Measurements from ENCODE around the gene CD320.
"Not testable (repeated sequence)": the region's sequence is repeated elsewhere in the genome, so short reads cannot be mapped to it uniquely, and the experiment has no call there.

The CD320 gene

DNA sequence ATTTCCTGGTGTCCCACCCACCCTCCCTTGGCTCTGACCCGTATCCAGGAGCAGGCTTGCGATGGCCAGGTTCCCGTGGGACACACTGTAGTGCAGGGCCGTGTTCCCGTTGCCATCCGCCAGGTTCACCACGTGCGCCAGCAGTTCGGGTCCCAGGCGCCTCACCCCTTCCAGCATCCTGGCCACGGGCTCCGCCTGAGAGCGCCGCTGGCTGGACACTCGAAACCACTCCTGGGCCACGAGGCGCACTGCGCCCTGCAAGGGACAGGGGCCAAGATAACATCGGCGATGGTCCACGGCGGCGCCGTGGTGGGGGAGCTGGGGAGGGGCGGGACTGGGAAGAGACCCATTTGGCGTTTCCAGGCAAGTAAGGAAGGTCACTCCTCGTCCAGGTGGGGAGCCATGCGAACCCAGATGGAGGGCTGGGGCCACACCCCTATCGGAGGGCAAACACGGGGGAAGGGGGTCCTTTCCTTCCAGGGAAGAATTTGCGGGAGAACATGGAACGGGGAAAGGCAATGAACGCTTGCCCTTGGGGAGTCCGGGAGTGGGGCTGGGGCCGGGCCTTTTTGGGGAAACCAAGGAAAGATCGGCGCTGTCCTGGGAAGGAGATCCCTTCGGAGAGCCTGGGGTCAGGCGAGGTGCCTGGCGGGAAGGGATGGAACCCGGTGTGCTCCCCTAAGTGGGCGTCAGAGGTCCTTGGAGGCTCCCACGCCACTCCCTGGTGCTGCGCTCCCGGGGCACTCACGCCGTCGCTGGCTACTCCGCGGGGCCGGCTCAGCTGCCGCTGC, 25.0 kb upstream of the CD320 start:
- no peak for FAIRE-seq

DNA sequence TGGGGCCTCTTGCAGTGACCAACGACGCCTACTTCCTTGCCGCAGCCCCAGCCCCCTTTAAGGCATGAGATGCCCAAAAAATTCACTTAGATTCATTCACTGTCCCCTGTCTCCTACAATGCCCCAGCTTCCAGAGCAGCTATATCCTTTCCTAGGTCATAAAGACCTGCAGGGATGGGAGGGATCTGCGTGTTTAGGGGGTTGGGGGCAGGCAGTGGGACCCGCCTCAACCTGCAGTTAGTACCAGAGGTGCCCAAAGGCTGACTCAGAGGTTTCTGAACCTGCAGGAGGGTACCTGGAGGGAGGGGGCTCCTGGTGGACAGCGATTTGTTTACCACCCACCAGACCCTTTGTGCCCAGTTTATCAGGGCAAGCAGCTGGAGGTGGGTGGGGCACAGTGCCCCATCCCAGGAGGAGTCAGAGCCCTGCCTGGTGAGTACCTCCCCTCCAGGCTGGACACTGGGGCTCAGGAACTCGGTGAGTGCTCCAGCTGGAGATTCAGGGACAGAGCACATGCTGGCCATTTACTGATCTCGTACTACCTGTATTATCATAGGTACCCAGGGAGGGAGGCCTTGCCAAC, 23.2 kb upstream of the CD320 start:
- FAIRE-seq: no peak

DNA sequence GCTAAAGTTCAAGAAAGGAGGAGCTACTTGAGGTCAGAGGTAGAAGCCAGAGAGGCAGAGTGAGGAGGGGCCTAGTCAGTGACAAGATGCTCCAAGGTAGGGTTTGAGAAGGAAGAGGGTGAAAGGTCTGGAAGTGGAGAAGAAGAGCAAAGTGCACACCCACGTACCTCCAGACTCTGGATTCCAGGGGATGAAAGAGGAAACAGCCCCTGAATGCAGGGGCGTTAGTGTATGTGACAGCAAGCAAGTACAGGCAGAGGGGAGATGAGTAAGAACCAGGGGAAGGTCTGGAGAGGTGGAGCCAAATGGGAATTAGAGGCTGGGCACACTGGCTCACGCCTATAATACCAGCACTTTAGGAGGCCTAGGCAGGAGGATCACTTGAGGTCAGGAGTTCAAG, 21.8 kb upstream of the CD320 start:
- FAIRE-seq: no peak

DNA sequence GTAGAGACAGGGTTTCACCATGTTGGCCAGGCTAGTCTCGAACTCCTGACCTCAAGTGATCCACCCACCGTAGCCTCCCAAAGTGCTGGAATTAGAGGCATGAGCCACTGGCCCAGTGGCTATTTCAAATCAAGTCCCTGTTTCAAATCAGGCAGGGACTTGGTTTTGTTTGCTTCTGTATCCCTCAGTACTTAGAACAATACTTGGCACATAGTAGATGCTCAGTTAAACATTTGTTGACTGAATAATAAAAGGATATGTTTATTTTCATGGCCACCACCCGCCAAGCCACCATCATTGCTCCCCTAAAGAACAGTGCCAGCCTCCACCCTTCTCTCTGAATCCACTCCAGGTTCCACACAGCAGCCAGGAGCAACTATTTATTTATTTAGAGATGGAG, 17.3 kb upstream of the CD320 start:
- no peak for FAIRE-seq

DNA sequence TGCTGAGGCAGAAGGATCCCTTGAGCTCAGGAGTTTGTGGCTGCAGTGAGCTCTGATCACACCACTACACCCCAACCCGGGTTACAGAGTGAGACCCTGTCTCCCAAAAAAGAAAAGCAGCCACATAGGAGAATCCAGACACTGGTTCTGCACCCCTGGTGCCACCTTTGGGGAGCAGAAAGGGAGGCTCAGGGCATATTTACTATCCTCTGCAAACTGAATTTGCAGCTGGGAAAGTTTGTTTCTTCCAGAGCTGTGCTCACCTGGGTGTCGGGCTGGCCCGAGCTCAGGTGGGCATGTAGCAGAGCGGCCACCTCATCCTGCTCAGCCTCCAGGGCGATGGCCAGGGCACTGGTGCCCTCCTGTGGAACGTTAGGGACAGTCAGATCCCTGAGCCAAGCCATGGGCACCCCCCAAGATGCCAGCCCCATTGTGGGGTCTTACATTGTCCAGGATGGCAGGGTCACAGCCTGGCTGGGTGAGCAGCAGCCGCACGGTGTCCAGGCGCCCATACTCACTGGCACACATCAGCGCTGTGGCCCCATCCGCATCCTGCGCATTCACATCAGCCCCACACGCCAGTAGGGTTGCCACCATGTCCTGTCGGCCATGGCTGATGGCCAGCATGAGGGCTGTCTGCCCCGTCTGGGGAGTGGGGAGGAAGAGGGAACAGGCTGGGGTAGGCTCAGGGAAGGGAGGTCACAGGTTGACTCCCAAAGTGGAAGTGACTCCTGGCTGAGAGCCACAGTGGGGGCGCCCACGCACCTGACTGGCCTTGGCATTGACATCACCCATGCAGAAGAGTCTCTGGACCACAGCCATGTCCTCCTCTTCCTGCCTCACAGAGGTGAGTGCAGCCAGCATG, 16.3 kb upstream of the CD320 start:
- FAIRE-seq: no peak

DNA sequence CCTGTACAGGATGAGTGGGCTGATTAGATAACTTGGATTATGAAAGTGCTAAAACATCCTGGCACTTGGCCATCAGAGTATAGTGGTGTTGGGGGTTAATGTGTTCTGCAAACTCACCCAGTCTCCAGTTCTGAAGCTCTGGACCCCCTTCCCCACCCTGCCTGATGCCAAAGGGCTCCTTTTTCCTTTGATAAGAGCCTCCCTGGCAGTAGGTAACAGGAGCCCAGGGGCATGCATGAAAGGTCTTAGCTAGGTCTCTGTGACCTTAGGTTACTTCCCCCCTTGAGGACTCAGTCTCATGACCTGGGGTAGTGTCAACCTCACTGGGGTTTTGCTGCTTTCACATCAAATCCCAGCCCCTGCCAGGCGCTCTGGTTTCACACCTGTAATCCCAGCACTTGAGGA, 15.6 kb upstream of the CD320 start:
- no peak for FAIRE-seq

DNA sequence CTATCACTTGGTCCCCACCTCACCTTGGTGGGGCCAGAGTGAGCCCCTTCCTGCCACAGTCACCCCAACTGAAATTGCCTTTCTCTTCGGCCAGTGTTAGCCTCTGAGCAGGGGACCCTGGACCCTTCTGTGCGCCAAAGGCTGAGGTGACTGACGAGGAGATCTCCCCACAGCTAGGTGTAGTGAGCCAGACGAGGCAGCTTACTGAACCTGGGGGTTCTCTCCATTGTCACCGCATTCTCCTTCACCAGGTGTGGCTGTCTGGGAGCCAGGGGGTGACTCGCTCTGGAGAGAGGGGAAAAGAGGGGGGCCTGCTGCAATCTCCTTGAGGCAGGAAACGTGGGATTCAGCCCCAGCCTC, 14.5 kb upstream of the CD320 start:
- FAIRE-seq: no peak

DNA sequence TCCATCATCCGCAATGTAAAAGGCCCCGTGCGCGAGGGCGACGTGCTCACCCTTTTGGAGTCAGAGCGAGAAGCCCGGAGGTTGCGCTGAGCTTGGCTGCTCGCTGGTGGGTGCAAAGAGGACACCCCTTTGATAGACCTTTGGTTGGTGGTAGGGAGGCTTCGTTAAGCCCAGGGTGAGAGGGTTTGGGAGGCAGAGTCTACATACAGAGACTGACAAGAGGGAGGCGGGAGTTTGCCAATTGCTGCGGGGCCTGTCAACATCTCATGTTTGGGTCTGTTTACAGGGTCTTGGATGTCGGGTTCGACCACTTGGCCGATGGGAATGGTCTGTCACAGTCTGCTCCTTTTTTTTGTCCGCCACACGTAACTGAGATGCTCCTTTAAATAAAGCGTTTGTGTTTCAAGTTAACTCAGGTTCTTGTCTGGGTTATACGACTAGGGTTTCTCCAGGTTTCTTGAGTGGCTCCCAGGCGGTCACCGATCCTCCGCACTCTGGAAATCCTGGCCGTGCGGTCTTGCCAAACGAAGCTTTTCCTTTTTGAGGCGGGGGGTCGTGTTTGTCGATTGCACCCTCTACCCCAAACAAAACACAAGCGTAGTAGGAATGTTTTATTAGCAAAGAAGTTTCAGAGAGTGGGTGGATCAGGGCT, 14.0 kb upstream of the CD320 start:
- no peak for FAIRE-seq

DNA sequence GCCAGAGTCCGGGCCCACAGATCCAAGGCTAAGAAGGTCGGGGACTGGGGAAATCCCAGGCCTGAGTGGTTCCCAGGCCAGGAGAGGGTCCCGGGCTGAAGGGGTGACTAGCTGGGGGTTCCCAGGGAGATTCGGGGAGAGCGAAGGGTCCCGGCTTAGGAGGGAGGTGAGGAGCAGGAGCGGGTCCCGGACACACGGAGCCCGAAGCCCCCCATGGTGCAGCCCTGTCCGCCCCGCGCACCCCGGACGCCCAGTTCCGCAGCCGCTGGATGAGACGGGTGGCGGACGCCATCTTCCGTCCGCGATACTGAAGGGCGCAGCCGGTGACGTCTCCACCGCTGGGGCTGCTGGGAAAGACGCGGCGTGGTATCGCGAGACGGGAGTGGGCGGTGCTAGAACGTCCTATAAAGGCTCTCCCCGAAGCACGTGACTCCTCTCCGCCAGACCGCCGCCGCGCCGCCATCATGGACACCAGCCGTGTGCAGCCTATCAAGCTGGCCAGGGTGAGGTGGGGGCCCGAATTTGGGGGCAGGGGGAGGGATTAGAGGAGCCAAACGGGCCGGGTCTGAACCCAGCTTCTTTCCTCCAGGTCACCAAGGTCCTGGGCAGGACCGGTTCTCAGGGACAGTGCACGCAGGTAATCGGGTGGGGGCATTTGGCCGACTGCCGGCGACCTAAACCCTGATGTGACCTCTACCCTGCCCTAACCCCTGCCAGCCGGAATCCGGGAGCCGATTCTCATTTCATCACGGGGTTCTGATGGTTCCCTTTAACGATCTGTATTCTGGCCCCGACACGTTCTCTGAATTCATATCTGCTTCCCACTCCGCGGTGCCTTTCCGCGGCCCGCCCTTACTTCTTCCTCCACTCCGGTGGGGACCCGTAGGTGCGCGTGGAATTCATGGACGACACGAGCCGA, 13.2 kb upstream of the CD320 start, which contains the start of the genes NDUFA7 and RPS28:
Gene NDUFA7, minus strand, starts transcription at position 309 of the 919 bp plus-strand sequence. Its CDS starts 17 bp downstream, at position 292.
Gene RPS28, plus strand, starts transcription at position 430 of the 919 bp plus-strand sequence. Its CDS starts 35 bp downstream, at position 465.
- FAIRE-seq: peak; percentile 34

DNA sequence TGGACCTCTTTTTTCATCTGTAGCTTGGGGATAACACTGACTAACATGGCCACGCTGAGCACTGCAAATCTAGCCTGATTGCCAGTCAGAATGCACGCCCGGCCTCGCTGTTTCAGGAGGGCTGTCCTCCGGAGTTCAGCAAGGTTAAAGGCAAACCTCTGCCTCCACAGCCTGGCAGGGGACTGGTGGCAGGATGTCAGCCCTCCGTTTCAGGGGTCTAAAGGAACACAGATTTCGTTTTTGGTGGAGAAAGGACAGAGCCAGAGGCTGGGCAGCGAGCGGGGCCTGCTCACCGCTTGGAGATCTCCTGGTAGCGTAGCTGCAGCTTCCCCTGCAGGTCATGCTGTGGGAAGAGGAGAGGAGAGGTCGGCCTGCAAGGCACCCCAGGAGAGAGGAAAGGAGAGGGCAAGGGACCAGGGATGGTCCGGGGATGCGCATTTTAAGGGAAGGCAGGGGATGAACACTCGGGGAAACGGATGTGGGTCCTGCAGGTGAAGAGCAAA, 12.5 kb upstream of the CD320 start:
- no peak for FAIRE-seq

DNA sequence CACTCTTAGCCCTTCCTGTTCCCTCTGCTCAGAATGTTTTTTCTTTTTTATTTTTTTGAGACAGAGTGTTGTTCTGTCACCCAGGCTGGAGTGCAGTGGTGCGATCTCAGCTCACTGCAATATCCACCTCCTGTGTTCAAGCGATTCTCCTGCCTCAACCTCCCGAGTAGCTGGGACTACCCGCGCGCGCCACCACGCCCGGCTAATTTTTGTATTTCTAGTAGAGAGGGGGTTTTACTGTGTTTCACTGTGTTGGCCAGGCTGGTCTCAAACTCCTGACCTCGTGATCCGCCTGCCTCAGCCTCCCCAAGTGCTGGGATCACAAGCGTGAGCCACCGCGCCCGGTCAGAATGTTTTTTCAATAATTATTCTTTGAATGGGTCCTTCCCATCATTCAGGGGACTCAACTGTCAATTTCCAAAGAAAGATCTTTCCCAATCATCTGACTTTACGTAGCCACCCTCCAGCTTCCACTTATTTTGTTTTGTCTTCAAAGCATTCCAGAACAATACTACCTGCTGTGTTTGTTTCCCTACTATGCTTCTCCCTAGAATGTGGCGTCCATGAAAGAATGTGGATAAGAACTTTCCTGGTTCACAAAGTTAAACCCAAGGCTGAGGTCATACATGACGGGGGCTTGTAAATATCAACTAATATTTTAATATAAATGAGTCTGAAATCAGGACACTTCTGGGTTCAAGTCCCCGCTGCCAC, 11.8 kb upstream of the CD320 start:
- FAIRE-seq: no peak

DNA sequence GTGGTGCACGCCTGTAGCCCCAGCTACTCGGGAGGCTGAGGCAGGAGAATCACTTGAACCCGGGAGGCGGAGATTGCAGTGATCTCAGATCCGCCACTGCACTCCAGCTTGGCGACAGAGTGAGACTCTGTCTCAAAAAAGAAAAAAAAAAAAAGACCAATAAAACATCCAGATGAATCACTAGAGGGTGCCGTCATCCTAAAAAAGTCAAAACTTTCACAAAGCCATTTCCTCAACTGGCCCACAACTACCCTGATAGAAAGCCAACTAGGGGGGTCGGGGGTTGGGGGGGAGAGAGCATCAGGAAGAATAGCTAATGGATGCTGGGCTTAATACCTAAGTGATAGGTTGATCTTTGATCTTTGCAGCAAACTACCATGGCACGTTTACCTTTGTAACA, 10.7 kb upstream of the CD320 start:
- not testable (repeated sequence) for FAIRE-seq

DNA sequence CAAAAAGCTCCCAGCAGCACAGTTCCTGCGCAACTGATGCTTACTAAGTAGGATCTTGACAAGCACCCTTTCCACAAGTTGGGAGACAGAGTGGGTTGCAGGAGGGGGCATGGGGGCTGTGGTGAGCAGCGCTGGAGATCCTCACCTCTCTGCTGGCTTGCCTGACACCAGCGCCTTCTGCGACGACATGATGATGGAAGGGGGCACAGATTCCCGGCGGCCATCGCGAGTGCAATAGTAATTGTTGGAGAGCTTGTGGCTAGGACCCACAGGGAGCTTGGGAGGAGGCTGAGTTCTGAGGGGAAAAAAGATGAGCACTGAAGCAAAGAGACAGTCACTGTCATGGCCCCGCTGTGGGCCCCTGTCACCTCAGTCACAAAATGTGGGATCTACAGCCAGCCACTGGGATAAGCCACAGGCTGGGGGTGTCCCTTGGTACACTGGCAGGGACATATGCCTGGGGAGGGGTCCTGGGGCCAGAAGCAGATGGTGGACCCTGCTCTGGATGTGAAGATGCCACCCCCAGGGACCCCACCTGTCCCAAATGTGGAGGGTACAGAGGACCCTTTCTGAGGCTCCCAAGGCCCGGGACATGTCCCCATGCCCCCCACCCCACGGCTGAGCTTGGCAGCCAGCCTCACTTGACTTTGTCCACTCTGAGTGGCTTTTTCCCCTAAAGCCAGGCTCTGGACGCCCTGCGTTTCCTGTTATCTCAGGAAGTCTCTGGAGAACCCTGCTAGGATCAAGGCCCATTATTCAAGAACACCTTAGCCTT, 8.4 kb upstream of the CD320 start:
- FAIRE-seq: no peak

DNA sequence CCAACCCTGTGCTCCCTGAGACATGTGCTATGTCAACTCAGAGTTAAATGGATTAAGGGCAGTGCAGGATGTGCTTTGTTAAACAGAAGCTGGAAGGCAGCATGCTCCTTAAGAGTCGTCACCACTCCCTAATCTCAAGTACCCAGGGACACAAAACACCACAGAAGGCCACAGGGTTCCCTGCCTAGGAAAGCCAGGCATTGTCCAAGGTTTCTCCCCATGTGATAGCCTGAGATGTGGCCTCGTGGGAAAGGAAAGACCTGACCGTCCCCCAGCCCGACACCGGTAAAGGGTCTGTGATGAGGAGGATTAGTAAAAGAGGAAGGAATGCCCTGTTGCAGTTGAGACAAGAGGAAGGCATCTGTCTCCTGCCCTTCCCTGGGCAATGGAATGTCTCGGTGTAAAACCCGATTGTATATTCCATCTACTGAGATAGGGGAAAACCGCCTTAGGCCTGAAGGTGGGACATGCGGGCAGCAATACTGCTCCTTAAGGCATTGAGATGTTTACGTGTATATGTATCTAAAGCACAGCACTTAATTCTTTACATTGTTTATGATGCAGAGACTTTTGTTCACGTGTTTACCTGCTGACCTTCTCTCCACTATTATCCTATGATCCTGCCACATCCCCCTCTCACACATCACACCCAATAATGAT, 7.0 kb upstream of the CD320 start:
- FAIRE-seq: not testable (repeated sequence)

DNA sequence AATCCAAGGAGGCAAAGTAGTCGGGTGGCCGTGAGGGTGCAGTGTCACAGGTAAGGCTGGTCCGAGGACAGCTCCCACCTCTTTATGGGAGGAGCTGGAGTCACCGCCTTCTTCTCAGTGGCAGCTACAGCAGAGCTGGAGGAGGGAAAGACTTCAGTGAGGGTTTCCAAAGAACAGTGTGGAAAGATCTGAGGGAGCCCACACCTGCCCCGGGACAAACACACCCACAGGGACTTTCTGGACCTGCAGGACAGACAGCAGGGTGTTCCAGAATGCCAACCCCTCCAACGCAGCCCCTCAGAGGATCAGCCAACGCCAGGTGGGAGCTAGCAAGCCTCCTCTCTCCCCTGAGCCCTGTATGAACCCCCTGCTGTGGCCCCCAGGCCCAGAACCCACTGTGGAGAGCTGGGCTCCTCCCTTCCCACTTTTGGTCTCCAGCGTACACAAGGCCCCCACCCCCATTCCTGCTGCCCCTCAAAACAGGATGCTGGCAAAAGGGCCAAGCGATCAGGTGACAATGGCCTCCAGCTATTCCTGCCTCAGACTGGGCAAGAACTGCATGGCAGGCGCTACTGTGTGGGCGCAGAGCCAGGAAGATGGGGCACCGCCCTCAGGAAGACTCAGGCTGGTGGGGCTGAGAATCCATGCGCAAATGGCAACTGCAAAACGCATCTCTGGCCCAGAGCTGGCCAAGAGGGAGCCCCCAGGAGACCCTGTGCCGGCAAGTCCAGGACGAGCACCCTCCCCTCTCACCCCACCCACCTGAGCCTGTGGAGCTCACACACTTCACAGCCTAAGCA, 3.5 kb upstream of the CD320 start:
- FAIRE-seq: no peak

DNA sequence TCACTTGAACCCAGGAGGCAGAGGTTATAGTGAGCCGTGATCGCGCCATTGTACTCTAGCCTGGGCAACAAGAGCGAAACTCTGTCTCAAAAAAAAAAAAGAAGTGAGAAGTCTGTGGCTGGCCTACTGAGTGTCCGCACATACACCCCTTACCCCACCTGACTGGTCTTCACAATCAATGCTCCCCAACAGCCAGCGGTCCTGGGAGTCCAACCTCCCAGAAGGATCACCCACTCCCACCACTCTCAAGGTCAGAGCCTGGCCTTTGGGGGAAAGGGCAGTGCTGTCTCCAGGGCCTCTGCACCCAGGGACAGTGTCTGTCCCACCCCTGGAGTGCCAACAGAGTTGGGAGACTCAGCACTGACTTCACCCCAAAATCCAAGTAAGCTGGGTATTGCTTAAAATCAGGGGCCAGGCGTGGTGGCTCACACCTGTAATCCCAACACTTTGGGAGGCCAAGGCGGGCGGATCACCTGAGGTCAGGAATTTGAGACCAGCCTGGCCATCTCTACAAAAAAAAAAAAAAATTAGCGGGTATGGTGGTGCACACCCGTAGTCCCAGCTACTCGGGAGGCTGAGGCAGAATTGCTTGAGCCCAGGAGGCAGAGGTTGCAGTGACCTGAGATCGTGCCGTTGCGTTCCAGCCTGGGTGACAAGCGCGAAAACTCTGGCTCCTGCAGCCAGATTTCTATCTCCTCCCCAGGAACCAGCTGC, 2.3 kb upstream of the CD320 start:
- FAIRE-seq: no peak

DNA sequence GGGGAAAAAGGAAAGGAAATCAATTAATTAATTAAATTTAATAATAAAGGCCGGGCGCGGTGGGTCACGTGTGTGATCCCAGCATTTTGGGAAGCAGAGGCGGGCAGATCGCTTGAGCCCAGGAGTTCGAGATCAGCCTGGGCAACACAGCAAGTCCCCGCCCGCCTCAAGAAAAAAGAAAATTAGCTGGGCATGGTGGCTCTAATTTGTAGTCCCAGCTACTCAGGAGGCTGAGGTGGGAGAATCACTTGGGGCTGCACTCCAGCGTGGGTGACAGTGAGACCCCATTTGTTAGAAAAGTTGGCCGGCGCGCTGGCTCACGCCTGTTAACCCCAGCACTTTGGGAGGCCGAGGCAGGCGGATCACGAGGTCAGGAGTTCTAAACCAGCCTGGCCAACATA, 733 bp upstream of the CD320 start:
- FAIRE-seq: no peak

DNA sequence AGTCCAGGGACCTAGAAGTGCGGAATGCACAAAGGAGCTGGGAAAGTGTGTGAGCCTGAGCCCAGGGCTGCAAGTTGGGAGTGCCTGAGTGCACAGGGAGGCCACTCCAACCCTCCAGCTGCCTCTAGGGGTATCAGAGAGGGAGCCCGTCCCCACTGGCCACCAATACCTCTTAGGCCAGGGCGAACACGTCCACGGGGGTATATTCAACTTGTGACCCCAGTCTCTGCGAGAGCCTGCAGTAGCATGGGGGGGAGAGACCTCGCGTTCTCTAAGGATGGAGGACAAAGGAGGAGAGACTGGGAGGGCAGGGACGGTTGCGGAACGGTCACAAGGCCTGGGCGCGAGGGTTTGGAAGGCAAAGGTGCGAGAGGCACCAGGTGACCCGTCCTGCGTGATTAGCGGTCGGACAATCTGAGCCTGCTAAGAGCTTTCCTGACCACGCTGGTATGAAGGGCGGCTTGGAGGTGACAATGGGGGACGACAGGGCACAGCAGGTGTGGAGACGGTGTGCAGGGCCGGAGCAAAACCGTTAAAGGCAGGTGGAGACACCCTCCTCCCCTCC, 676 bp downstream of the CD320 start:
- no peak for FAIRE-seq

Data from G401.6 (cell line).